Measurements from ENCODE around the gene TUBAL3.

DNA sequence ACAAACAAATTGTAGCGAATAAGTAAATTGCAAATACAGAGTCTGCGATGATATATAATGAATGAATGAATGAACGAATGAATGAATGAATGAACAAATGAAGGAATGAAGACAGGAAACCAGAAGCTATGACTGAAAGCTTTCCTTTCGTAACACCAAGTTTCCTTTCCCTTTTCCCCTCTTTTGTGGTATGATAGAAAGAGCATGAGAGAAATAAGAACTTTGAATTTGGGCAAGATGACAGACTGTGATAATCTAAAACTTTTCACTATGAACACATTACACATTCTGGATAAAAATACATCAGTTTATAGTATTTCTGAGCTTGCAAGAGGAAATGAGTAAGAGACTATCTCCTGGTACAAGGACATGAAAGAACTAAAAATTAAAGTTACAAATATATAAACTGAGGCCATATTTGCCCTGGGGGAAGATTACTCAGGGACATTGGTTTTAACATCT is 48.3 kb downstream of the TUBAL3 start:
- TF ChIP-seq, protein P1, sequence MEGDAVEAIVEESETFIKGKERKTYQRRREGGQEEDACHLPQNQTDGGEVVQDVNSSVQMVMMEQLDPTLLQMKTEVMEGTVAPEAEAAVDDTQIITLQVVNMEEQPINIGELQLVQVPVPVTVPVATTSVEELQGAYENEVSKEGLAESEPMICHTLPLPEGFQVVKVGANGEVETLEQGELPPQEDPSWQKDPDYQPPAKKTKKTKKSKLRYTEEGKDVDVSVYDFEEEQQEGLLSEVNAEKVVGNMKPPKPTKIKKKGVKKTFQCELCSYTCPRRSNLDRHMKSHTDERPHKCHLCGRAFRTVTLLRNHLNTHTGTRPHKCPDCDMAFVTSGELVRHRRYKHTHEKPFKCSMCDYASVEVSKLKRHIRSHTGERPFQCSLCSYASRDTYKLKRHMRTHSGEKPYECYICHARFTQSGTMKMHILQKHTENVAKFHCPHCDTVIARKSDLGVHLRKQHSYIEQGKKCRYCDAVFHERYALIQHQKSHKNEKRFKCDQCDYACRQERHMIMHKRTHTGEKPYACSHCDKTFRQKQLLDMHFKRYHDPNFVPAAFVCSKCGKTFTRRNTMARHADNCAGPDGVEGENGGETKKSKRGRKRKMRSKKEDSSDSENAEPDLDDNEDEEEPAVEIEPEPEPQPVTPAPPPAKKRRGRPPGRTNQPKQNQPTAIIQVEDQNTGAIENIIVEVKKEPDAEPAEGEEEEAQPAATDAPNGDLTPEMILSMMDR (conservative IDR thresholded peaks at IDR 0.05), result no peak
- TF ChIP-seq EZH2 (IDR thresholded peaks at IDR 0.05; ENCODE audit: low read depth), result no peak
